GM21360 (cell line): ENCODE data around the gene TTLL10.

Experiments used
- ATAC-seq: cut with Tn5 transposase; IDR thresholded peaks from one replicate; pipeline ENCODE4 v1.9.1; 2021; ENCODE audit warnings: mild to moderate bottlenecking, moderate library complexity; ENCODE audit not compliant: unreplicated experiment

Gene TTLL10

GRCh38 chr1:1173793-1174415 is at the start of gene TTLL10:
Gene TTLL10 (plus strand): TSS chr1:1173880. CDS start chr1:1179216, 5,336 bp downstream.
- ATAC-seq = no peak

- no peak for ATAC-seq
Observed at GRCh38 chr1:1124508-1124785, 49.2 kb upstream of the TTLL10 start.

GRCh38 chr1:1124786-1125642 is 48.7 kb upstream of the TTLL10 start:
- no peak for ATAC-seq

GRCh38 chr1:1125945-1126344 is 47.7 kb upstream of the TTLL10 start:
- ATAC-seq = no peak

DNA sequence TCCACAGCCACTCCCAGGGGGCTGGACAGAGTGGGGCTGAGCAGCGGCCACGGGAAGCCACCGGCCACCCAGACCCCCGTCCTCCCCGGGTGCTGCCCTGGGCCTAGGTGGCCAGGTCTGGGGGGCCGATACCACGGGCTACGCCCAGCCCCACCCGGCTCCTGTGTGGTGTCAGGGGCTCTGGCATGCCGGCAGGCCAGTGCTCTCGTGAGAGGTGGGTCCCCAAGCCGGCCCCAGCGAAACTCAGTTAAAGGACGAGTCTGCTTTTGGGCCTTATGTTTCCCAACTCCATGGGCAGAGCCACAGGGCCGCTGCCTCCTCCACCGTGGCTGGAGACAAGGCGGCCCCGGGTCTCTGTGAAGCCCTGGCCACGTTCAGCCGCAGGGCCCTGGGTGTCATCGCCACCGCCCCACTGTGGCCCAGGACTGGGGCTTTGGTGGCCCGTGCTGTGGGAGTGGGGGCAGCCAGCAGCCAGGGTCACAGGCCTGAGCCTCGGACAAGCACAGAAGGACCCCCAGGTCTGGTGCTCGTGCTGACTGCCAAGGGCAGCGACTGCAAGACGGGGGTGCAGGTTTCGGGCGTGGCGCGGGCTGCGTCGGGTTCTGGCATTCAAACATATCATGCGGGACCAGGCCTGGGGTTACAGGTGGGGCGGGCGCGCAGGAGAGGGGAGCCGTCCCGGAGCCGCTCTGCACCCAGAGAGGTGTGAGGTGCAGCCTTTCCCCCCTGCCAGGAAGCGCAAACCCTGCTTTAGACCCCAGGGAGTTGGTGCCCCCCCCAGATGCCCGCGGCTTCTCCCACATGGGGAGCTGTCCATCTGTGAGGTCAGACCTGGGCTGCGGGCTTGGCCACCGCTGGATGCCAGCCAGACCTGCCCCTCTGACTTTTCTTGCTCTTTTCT is 45.9 kb upstream of the TTLL10 start:
- ATAC-seq = no peak

DNA sequence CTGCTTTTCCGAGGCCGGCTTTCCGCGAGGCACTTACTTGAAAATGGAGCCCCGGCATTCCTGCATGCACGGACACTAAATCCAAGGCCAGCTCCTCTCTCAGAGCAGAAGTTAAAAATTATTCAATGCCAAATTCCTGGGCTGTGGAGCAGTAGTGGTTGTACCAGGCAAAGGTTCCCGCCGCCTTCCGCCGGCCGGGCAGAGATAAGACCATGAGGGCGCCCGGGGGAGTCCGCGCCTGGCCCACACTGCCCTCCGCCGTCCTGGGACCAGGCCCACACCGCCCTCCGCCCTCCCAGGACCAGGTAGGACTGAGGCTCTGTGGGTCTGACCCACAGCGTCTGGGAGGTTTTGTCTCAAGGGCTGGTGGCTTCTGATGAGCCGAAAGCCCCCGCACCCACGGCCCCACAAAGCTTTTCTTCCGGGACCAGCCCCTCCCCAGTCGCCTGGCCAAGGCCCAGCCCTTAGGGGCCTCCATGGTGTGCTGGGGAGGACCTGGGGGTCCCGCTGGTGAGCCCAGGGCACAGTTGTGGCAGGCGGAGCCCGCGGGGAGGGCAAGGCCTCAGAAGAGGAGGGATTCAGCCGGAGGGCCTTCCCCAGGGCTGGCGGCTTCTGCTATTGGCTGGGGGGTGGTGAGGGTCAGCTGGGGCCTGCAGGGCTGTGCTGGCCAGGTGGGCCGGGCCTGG is 45.1 kb upstream of the TTLL10 start:
- ATAC-seq = no peak

DNA sequence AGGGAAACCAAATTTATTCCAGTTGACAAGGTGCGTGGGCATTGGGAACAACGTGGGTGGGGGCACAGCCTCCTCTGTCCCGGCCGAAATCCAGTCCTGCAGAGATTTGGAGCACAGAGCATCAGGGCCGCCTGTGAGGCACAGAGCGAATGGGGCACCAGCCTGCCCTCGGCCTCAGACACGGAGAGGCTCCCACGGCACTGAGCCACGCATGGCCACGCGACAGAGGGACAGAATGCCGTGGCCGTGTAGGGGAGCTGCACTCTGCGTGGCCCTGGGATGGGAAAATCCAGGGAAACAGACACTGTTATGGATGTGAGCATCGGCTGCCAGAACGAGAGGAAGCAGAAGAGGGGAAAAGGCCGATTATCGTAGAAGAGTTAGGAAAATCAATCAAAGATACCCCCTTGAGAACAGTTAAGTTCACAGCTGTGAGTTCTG is 44.3 kb upstream of the TTLL10 start:
- ATAC-seq = no peak

DNA sequence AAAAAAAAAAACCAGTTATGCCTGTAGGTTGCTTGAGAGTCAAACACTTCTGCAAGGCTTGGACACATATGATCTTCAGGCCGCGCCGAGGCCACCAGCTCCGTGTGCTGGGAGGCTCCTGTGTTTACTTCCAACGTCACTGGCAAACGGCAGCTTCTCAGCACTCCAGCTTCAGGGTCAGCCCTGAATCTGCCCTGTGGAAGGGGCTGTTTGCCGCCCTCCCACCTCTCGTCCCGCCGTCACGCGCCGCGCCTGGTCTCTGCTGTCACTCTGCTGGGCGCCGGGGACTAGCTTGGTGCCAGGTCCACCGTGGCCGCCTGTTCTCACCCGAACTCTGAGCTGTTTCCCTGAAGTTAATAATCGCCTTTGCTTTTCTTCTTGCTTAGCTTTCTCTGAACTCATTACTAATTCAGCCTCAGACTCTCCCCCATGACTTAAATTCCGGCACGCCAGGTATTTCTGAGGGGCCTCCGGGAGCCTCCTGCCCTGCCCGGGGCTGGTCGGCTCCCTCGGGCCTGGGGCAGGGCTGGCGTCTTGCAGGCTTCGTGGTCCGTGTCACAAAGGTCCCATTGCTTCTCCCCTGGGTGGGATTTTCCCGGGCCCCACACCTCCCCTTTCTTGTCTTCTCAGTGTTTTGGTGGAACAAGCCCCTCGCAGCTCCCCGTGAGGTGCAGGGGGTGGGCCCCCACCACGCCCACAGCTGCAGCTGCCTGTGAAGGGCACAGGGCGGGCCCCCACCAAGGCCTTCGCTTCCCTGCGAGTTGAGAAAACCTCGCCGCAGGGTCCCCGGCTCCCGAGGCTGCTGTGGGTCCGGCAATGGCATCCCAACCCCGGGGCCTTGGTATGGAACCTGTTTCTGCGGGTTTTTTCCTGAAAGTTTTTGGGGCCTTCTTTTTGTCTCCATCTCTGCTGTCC is 43.2 kb upstream of the TTLL10 start:
- no peak for ATAC-seq

- ATAC-seq = no peak
Observed at GRCh38 chr1:1132042-1132950, 41.4 kb upstream of the TTLL10 start.

DNA sequence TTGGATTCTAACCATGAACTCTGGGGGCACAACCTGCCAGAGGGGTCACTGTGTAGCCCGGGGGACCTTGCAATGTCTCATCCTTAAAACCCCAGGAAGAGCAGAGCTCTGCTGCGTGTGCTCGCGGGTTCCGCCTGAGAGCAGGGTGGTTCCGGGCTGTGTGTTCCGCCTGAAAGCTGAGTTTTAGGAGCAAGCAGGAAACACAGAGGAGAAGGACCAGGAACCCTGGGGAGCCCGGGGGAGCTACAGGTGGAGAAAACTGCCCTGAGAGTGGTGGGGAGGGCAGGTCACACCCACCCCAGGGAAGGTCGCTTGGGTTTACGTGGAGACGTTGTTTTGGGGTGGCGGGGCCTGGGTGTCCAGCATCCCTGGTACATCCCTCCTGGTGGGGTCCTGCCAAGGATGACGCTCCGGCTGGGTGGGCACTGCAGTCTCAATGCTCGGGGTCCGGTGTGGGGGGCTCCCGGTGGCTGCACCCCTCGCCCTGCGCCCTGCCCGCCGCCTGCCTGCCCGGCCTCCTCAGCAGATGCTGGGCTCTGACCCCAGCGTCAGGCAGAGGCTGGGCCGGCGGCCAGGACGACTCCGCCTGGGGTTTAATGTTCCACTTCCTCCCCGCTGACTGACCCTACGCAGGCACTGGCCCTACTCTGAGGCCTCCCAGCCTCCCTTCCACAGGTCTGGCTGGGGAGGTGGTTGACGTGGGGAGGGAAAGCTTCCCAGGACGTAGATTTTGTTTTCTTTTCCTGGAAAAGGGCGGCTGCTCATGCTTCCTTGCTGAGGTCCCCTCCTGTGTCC is 40.5 kb upstream of the TTLL10 start:
- no peak for ATAC-seq

GRCh38 chr1:1134300-1134970 is 39.2 kb upstream of the TTLL10 start:
- ATAC-seq = no peak

GRCh38 chr1:1135339-1136136 is 38.1 kb upstream of the TTLL10 start:
- no peak for ATAC-seq

- ATAC-seq = no peak
Observed at GRCh38 chr1:1136547-1137230, 37.0 kb upstream of the TTLL10 start.

GRCh38 chr1:1137256-1138045 is 36.2 kb upstream of the TTLL10 start:
- ATAC-seq = no peak

DNA sequence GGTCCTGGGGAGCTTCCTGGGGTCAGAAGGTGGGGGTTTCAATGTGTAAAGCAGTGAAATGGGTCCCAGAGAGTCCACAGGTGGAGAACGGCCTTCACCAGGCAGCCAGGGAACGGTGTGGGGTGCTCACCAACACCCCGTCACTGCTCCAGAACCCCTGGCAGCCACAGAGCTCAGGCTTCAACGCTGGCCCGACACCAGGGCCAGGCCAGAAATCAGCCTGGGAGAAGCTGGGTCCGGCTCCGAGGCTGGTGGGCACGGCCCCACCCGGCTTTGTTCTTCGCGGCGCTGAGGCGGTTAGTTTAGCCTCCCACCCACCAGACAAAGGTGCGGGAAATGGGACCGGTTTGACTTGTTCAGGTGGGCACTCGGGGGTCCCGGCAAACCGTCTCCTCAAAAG is 33.0 kb upstream of the TTLL10 start:
- ATAC-seq = no peak
